Neuron (in vitro differentiated cells): ENCODE data around the gene KRT3.

Source experiments
- H2AFZ ChIP-seq: one replicate; pipeline ENCODE4 v1.6.1; 2013; ENCODE audit warnings: low read depth, mild to moderate bottlenecking, inconsistent platforms, low read length, moderate library complexity
- H3K27me3 ChIP-seq: one replicate; pipeline ENCODE4 v1.6.1; 2013; ENCODE audit warnings: low read length; ENCODE audit not compliant: insufficient read depth
- H3K36me3 ChIP-seq: one replicate; pipeline ENCODE4 v1.6.1; 2013; ENCODE audit warnings: low read length; ENCODE audit not compliant: insufficient read depth
- H3K4me1 ChIP-seq: one replicate; pipeline ENCODE4 v1.6.1; 2013; ENCODE audit warnings: low read length; ENCODE audit not compliant: insufficient read depth
- H3K4me3 ChIP-seq: 2 replicates; pipeline ENCODE4 v1.5.1; 2013; ENCODE audit warnings: mild to moderate bottlenecking, low read length, moderate library complexity
- H3K9me3 ChIP-seq: one replicate; pipeline ENCODE4 v1.6.1; 2013; ENCODE audit warnings: low read length

KRT3 gene

GRCh38 chr12:52832985-52833905 lies 37.3 kb upstream of the KRT3 start:
- Histone ChIP-seq H2AFZ (no peak overlapping the region), H3K36me3 (no peaks in the 10 kb centered on the region), H3K4me3 (no peak overlapping the region), H3K4me1 (no peaks in the 10 kb centered on the region), H3K27me3 (peaks cover 3% of the 10 kb centered on the region), H3K9me3 (no peaks in the 10 kb centered on the region)

- H3K36me3 ChIP-seq, result no peaks in the 10 kb centered on the region
- H3K4me1 ChIP-seq, result no peaks in the 10 kb centered on the region
- H3K4me3 ChIP-seq, result no peak overlapping the region
- peaks cover 3% of the 10 kb centered on the region for H3K27me3 ChIP-seq
- no peak overlapping the region for H2AFZ ChIP-seq
- H3K9me3 ChIP-seq, result no peaks in the 10 kb centered on the region
Observed at GRCh38 chr12:52832451-52832850, 36.5 kb upstream of the KRT3 start.

- H3K9me3 ChIP-seq, result no peaks in the 10 kb centered on the region
- no peaks in the 10 kb centered on the region for H3K4me1 ChIP-seq
- H3K36me3 ChIP-seq, result no peaks in the 10 kb centered on the region
- no peak overlapping the region for H3K4me3 ChIP-seq
- no peak overlapping the region for H2AFZ ChIP-seq
- peaks cover 3% of the 10 kb centered on the region for H3K27me3 ChIP-seq
Observed at GRCh38 chr12:52831251-52831650, 35.3 kb upstream of the KRT3 start.

- H3K9me3 ChIP-seq, result no peaks in the 10 kb centered on the region
- H3K27me3 ChIP-seq, result peaks cover 3% of the 10 kb centered on the region
- H3K36me3 ChIP-seq, result no peaks in the 10 kb centered on the region
- H2AFZ ChIP-seq, result no peak overlapping the region
- no peaks in the 10 kb centered on the region for H3K4me1 ChIP-seq
- no peak overlapping the region for H3K4me3 ChIP-seq
Observed at GRCh38 chr12:52829986-52830770, 34.3 kb upstream of the KRT3 start.

- Histone ChIP-seq H3K4me3 (no peak overlapping the region), H3K36me3 (no peaks in the 10 kb centered on the region), H3K4me1 (no peaks in the 10 kb centered on the region), H2AFZ (no peak overlapping the region), H3K9me3 (no peaks in the 10 kb centered on the region), H3K27me3 (peaks cover 3% of the 10 kb centered on the region)
Observed at GRCh38 chr12:52828591-52829021, 32.7 kb upstream of the KRT3 start.

GRCh38 chr12:52828156-52828555 lies 32.2 kb upstream of the KRT3 start:
- Histone ChIP-seq H3K4me1 (no peaks in the 10 kb centered on the region), H3K9me3 (no peaks in the 10 kb centered on the region), H2AFZ (no peak overlapping the region), H3K36me3 (no peaks in the 10 kb centered on the region), H3K27me3 (peaks cover 3% of the 10 kb centered on the region), H3K4me3 (no peak overlapping the region)

GRCh38 chr12:52827499-52828090 lies 31.7 kb upstream of the KRT3 start:
- H3K4me1 ChIP-seq, result no peaks in the 10 kb centered on the region
- H3K36me3 ChIP-seq, result no peaks in the 10 kb centered on the region
- peaks cover 3% of the 10 kb centered on the region for H3K27me3 ChIP-seq
- H3K9me3 ChIP-seq, result no peaks in the 10 kb centered on the region
- no peak overlapping the region for H3K4me3 ChIP-seq
- H2AFZ ChIP-seq, result no peak overlapping the region

- H3K36me3 ChIP-seq, result no peaks in the 10 kb centered on the region
- no peaks in the 10 kb centered on the region for H3K9me3 ChIP-seq
- no peak overlapping the region for H3K4me3 ChIP-seq
- no peak overlapping the region for H2AFZ ChIP-seq
- H3K4me1 ChIP-seq, result no peaks in the 10 kb centered on the region
- H3K27me3 ChIP-seq, result peaks cover 7% of the 10 kb centered on the region
Observed at GRCh38 chr12:52826611-52827498, 30.9 kb upstream of the KRT3 start.

- no peak overlapping the region for H2AFZ ChIP-seq
- no peaks in the 10 kb centered on the region for H3K4me1 ChIP-seq
- no peaks in the 10 kb centered on the region for H3K36me3 ChIP-seq
- no peaks in the 10 kb centered on the region for H3K9me3 ChIP-seq
- H3K4me3 ChIP-seq, result no peak overlapping the region
- H3K27me3 ChIP-seq, result peaks cover 10% of the 10 kb centered on the region
Observed at GRCh38 chr12:52825961-52826360, 30.0 kb upstream of the KRT3 start.

- Histone ChIP-seq H2AFZ (no peak overlapping the region), H3K27me3 (peaks cover 7% of the 10 kb centered on the region), H3K4me3 (no peak overlapping the region), H3K36me3 (no peaks in the 10 kb centered on the region), H3K4me1 (no peaks in the 10 kb centered on the region), H3K9me3 (no peaks in the 10 kb centered on the region)
Observed at GRCh38 chr12:52824741-52825410, 29.0 kb upstream of the KRT3 start.

- no peaks in the 10 kb centered on the region for H3K4me1 ChIP-seq
- peaks cover 6% of the 10 kb centered on the region for H3K27me3 ChIP-seq
- H3K4me3 ChIP-seq, result no peak overlapping the region
- H3K9me3 ChIP-seq, result no peaks in the 10 kb centered on the region
- no peak overlapping the region for H2AFZ ChIP-seq
- no peaks in the 10 kb centered on the region for H3K36me3 ChIP-seq
Observed at GRCh38 chr12:52823761-52824450, 28.0 kb upstream of the KRT3 start.
